PFSK-1 (cell line): ENCODE data around the gene UXS1.

Source experiments
- FOXP2 ChIP-seq: optimal IDR thresholded peaks from 2 replicates; pipeline ENCODE3; 2011; ENCODE audit warnings: borderline replicate concordance, control low read depth, inconsistent platforms; ENCODE audit not compliant: insufficient read depth; ENCODE audit errors: extremely low read length, extremely low read depth
- POLR2AphosphoS5 ChIP-seq: IDR thresholded peaks from 2 replicates; pipeline ENCODE4 v1.6.1; 2012; ENCODE audit warnings: low read depth, mild to moderate bottlenecking, control low read depth, low read length, moderate library complexity

DNA sequence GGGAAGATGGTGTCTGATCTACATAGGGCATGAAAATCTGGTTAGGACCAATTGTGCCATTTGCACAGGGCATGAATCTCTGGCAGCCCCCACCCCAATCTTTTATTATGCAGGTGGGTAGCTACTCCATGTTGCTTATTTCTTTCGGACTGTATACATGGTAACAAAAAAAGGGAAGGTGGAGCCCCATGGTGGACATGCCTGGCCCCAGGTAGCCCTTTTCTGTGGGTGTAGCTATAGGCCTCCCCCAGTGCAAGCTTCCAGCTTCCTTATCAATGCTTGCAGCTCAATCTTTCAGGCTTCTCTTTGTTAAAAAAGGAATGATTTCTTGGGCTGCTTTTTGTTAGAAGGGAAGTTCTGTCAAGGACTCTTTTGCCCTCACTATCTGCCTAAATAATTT, 14.3 kb upstream of the UXS1 start:
- no peak for TF ChIP-seq FOXP2
- TF ChIP-seq POLR2AphosphoS5 = no peak
